Non-pigmented ciliary epithelial cell (primary cell): Measurements from ENCODE around the gene MAPK14.
A peak's percentile ranks its signal among the peaks of the same experiment; 100 is the strongest.
"Not testable (repeated sequence)": the region's sequence is repeated elsewhere in the genome, so short reads cannot be mapped to it uniquely, and the experiment has no call there.

Source experiments
- DNase-seq: peaks from one replicate; pipeline ENCODE4 v3.0.0-alpha.2; 2010; ENCODE audit warnings: low read depth

The MAPK14 gene

DNA sequence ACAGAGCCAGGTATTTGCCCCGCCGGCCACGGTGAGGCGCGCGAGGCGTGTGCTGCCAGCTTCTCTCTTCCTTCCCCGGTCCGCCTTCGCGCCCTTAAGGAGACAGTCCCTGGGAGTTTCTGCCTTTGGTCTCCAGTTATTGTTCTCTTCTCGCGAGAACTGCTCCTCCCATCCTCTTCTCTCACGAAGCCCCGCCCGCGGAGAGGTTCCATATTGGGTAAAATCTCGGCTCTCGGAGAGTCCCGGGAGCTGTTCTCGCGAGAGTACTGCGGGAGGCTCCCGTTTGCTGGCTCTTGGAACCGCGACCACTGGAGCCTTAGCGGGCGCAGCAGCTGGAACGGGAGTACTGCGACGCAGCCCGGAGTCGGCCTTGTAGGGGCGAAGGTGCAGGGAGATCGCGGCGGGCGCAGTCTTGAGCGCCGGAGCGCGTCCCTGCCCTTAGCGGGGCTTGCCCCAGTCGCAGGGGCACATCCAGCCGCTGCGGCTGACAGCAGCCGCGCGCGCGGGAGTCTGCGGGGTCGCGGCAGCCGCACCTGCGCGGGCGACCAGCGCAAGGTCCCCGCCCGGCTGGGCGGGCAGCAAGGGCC, at the start of gene MAPK14:
Gene MAPK14, plus strand, starts transcription at position 308 of the 587 bp plus-strand sequence. CDS start 350 bp downstream, outside the sequence.
- peak; percentile 98 for DNase-seq

DNA sequence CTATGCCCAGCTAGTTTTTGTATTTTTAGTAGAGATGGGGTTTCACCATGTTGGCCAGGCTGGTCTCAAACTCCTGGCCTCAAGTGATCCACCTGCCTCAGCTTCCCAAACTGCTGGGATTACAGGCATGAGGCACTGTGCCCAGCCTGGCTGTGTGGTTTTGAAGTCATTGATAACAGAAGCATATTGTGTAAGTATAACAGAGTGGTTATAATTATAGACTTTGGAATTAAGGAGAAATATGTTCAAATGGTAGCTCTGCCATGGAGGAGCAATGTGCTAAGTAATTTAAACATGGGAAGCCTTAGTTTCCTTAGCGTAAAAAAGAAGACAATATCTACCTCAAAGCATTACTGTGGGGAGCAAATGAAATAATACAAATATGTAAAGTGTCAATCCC, 47.5 kb upstream of the MAPK14 start:
- not testable (repeated sequence) for DNase-seq

DNA sequence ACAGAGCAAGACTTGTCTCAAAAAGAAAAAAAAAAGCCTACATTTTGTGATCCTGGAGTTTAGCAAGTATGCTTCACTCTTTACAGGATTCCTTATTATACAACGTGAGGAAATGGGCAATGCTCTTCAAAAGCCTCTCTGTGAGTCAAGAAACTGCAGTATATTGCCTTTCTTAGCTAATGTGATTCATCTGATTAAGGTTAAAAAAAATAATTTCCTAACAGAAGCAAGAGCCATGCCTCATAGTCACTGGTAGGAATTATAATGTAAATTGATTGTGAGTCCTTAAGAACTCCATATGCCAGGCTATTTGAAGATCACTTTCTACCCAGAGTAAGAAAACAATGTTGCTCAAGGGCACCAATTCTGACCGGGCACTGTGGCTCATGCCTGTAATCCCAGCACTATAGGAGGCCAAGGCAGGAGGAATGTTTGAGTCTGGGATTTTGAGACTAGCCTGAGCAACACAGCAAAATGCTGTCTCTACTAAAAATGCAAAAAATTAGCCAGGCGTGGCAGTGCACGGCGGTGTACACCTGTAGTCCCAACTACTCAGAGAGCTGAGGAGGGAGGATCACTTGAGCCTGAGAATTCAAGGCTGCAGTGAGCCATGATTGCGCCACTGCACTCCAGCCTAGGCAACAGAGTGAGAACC, 46.5 kb upstream of the MAPK14 start:
- DNase-seq = no peak

DNA sequence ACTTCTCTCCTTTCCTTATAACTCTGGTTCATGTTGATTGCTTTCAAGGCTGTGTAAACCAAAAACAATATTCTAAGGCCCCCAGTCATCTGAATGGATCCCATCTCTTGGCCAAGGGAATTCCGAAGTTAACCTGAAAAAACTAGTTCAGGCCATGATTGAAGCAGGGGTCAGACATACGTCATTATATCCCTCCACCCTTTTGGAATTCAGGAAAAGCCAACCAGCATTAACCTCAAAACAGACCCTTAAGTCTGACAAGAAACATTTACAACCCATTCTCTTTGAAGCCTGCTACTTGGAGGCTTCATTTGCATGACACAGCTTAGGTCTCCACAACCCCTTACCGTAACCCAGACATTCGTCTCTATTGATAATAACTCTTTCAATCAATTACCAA, 42.9 kb upstream of the MAPK14 start:
- no peak for DNase-seq

DNA sequence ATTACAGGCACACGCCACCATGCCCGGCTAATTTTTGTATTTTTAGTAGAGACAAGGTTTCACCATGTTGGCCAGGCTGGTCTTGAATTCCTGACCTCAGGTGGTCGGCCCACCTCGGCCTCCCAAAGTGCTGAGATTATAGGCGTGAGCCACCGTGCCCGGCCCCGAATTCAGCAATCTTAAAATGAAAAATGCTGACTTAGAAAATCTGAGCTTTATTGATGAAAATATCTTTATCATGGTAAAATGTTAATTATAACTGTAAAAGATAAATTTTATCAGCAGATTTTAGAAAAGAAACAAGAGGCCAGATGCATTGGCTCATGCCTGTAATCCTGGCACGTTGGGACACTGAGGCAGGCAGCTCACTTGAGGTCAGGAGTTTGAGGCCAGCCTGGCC, 39.6 kb upstream of the MAPK14 start:
- not testable (repeated sequence) for DNase-seq

DNA sequence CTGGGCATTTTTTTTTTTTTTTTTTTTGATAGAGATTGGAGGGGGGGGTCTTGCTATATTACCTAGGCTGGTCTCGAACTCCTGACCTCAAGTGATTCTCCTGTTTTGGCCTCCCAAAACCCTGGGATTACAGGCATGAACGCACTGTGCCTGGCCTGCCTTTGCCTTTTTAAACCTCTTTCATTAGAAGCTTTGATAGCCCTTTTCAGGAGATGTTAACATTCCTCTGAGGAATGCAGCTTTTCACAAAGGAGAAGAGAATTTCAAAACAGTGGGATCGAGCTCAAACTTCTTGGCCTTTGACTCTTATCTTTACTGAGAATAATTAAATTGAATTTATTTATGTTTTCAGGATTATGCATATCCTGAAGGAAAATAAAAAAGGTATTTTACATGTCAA, 34.5 kb upstream of the MAPK14 start:
- no peak for DNase-seq

DNA sequence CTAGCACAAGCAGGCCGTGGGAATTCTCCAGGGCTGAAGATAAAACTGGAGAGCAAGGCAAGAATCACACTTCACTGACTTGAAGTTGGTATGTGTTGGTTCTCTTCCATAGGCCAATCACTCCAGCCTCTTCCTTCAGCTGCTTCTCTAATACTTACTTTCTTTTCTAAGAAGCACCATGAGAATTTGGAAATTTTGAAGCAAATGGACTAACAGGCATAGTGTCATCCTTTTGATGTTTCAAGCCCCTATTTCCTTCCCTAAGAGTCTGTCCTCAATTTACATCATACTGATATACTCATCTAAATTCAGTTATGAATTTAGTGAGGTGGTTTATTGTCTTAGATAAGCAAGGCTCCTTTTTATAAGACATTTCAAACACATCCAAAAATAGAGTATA, 27.2 kb upstream of the MAPK14 start:
- DNase-seq = no peak

DNA sequence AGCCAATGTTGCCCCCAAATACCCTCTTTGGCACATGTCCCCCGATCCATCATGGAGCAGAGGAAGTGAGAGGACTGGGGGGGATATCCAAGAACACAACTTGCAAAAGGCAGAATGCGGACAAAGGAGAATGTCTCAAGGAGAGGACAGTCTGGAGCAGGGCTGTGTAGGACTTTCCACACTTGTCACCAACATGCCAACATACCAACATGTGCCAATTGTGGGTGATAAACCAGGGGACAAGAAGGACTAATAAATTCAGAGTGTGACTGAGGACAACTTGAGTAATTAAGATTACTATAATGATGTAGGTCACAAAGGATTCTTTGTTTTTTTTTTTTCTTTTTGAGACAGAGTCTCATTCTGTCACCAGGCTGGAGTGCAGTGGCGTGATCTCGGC, 11.9 kb upstream of the MAPK14 start:
- no peak for DNase-seq

DNA sequence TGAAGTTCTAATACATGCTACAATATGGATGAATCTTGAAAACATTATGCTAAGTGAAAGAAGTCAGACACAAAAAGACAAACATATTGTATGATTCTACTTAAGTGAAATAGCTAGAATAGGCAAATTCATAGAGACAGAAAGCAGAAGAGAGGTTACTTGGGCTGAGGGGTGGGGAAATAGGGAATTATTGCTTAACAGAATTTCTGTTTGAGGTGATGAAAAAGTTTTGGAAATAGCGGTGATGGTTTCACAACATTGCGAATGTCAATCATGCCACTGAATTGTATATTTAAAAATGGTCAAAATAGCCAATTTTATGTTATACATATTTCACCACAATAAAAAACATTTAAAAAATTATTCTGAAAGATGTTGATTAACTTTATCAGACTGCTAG, 9.3 kb upstream of the MAPK14 start:
- no peak for DNase-seq

DNA sequence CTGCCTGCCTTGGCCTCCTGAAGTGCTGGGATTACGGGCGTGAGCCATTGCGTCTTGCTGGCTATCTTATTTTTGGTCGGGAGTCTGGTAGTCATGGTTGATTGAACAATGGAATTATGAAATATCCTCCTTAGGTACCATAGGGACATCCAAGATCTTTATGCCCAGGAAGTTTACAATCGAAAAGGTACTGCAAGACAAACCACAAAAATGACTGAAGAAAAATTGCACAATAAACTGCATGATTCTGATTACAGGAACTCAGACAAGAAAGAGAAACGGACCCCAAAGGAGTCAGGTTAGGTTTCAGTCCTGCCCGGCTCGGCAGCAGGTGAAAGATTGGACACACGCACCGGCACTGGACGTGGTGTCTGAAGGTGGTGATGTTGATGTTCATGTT, 8.4 kb upstream of the MAPK14 start:
- no peak for DNase-seq

DNA sequence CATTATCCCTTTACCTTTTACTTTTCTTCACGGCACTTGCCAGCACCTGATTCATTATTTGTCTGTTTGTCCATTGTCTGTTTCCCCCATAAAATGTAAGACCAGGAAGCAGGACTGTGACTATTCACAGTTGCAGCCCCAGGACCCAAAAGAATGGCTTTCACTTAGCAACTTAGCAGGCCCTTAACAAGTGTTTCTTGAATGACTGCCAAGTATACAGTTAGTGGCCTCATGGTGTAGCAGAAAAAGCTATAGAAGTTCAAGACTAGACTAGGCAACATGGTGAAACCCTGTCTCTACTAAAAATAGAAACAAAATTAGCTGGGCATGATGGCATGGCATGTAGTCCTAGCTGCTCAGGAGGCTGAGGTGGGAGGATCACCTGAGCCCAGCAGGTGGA, 7.5 kb upstream of the MAPK14 start:
- DNase-seq = no peak

DNA sequence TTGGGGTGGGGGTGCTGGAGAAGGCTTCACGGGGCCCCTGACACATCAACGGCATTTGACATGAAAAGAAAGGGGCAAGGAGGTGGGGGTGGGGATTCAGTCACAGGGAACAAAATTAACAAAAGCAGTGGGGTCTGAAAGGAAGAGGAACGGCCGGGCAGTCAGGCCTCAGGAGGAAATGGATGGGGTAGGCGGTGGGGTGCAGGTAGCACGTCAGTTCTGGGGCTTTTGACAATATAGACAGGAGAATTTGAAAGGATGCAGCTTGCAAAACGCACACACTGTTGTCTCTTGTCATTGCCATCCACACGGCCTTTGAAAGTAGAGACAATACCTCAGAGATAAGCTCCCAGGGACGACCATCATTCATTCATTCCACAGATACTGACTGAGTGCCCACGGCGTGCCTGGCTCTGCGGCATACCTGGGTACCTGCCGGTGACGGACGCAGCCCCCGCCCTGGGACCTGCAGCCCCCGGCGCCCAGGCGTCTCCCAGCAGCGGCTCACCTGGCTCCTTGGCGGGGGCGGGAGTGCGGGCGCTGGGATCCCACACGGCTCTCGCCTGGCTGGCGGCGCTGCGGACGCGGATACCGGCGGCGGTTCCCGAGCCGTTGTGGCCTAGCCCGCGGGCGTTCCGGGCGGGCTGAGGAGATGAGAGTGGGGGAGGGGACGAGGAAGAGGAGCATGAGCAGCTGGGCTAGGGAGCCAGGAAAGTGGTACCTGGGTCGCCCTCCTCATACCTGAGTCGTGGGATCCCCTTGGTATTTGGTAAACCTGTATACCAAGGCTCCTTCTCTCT, 3.4 kb upstream of the MAPK14 start, which contains the start of gene SLC26A8:
Gene SLC26A8, minus strand, starts transcription at position 646 of the 800 bp plus-strand sequence. CDS start 4,934 bp downstream, outside the sequence.
- no peak for DNase-seq

DNA sequence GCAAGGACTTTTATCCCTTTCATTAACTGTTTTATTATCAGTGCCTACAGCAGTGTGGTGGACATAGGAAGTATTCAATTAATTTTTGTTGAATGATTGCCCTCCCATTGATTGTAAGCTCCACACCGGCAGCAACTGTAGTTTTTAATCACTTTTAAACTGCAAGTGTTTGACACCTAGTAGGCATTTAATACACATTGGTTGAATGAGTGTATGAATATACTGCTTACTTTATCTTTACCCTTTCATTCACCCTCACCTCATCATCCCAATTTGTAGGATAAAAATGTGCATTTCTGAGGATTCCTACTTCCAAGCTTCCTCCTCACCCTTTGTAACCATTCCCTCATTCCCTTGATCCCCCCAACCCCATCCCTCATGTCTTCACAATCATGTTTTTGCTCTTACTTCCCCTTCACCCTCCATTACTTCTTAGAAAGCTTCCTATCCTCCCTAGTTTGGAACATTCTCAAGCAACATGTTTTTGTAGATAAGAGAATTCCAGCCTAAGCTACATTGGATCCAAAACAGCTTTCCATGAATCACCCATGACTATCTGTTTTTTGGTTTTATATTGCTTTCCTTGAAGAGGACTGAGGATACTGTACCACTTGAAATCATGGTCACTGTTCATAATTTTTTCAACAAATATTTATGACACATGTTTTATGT, 2.2 kb upstream of the MAPK14 start:
- DNase-seq = no peak

DNA sequence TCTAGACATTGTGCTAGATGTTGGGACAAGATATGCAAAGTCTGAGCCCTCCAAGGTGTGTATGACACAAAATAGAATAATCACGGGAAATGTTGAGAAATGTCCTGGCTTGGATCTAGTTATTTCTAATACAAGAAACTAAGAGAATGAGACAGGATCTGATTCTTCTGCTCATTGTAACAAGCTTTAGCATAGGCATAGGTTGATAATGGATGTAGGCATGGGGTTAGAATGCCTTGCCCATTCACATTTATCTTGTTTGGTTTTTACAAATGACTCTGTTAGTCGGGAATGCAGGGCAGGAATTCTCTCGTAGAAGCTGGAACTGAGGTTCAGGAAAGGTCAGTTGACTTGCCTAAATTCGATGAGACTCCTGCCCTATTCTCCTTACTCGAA, 1.7 kb upstream of the MAPK14 start:
- no peak for DNase-seq

DNA sequence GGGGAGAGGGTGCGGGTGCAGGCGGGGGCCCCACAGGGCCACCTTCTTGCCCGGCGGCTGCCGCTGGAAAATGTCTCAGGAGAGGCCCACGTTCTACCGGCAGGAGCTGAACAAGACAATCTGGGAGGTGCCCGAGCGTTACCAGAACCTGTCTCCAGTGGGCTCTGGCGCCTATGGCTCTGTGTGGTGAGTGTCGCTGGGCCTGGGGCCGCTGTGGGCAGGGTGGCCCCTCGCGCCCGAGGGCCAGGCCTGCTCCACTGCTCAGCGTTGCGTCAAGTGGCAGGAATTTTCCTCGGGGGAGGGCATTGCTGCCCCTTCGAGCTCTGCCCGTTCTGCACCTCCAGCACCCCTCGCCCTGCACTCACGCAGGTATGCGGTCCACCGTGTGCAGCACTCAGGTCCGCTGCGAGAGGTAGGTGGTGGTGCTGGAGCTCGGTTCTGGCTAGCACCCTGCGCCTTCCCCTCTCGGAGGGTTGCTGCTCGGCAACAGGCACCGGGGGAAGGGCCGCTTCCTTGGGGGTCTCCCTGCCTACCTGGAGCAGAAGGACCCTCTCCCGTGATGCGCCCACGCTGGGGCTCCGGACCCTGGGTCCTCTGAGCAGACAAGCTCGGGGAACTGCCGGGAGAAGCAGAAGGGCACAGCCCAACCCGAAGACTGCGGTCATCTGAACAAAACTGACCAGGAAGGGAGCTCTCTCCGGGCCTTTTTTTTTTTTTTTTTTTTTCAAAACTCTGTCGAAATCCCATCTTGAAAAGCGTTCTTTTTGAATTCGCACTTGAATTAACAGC, 674 bp downstream of the MAPK14 start:
- no peak for DNase-seq

DNA sequence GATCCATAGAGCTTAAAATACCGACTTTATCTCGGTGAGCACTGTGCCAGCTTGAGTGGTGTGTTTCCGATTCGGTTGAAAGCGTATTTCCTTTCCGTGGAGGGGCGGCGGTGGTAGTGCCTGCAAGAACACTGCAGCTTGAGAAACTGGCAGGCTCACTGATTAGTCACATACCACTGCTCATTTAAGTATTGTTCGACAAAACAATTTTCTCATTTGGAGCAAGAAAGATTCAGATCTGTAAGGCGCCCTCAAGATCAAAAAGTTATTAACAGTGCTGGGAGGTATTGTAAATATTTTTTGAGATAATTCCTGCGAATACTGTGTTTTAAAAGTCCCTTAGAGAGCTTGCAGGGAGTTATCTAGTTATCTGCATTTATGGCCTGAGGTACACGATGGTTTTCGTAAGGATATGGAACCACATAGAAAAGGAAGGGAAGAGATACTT, 1.3 kb downstream of the MAPK14 start:
- DNase-seq = peak; percentile 38

DNA sequence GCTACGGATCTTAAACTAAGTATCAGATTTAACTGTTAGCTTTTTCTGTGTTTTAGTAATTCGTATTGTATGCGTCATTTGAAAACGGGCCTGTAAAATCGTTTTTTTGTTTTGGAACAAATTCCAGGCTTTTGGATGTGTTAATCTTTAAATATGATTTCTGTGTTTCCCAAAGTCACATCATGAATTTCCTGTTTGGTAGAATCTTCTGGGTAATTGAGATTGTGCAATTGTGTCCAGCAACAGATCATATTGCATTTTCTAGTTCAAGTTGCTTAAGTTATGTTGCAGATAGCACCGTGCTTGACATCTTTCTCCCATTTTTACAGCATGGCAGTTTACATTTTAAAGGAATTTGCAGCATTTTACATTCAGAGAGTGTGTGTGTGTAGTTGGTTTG, 1.9 kb downstream of the MAPK14 start:
- DNase-seq = no peak

DNA sequence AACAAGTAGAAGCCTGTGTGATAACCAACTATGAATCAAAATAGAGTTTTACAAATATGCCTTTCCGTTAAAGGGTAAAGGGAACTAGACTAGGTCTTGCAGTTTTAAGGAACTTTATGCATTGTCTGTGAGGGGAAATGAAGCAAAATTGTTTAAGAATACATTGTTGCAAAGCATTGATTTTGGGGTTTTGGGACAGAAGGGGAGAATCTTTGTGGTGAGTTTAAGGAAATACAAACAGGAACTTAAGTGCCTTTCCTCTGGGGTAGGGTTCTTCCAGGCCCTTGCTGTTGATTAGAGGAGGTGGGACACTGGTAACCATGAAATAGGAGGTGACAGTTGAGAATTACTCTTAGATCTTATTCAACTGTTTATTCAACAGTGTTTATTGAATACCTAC, 4.7 kb downstream of the MAPK14 start:
- no peak for DNase-seq

DNA sequence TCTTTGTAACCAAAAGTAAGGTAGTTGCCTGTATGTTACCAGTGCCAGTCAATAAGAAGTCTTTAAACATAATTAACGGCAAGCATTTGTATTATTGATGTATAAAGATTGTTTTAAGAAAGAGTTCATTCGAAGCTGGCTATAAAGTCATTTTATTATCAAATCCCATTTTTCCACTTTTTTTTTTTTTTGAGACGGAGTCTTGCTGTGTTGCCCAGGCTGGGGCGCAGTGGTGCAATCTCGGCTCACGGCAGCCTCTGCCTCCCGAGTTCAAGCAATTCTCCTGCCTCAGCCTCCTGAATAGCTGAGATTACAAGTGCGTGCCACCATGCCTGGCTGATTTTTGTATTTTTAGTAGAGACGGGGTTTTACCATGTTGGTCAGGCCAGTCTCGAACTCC, 5.5 kb downstream of the MAPK14 start:
- not testable (repeated sequence) for DNase-seq

DNA sequence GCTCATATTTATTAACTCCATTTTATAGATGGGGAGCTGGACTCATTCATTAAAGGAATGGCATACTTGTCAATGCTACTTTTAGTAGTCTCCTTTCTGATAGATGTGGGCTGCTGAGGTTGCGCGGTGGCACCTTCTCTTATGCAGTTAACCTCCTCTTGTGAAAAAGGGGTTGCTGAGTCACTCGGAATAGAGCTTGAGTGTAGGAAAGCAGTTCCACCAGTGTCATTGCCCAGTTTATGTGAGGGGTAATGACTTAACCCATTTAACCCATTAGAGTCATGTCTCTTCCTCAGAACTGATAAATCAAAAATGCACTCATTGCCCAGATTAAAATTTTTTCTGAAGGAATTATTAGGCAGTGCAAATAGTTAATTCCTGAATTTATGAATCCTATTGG, 6.3 kb downstream of the MAPK14 start:
- DNase-seq = no peak

DNA sequence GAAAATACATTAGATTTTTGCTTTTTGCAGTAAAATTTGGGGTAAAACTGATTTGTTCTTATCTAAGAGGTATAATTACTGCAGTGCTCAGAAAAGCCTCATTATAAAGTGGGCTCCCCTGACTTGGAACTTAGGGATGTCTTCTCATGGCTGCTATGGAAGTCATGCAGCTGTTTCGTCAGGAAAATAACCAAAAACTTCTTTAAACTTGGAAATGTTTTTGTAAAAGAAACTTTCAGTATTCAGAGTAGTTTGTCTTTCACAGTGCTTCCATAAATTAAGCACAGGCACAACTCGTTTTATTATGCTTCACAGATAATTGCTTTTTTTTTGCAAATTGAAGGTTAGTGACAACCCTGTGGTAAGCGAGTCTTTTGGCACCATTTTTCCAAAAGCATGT, 6.8 kb downstream of the MAPK14 start:
- no peak for DNase-seq

DNA sequence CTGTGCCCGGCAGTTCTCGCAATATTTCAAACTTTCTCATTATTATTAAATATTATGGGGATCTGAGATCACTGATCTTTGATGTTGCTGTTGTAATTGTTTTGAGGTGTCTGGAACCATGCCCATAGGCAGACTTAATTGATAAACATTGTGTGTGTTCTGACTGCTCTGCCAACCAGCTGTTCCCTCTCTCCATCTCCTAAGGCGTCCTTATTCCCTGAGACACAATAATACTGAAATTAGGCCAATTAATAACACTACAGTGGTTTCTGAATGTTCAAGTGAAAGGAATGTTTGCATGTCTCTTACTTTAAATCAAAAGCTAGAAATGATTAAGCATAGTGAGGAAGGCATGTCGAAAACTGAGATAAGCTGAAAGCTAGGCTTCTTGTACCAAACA, 7.6 kb downstream of the MAPK14 start:
- no peak for DNase-seq
